NCI-H748 (cell line): ENCODE measurements around the gene PDPR.
A peak's percentile ranks its signal among the peaks of the same experiment; 100 is the strongest.
"Not testable (repeated sequence)": the region's sequence is repeated elsewhere in the genome, so short reads cannot be mapped to it uniquely, and the experiment has no call there.

ENCODE experiments used
- DNase-seq: peaks from one replicate; lab custom pipeline; 2025; ENCODE audit not compliant: unreplicated experiment; lab: John Stamatoyannopoulos, UW

PDPR gene

GRCh38 chr16:70113982-70114826 is at the start of gene PDPR:
PDPR (plus strand) TSS chr16:70114332; CDS start chr16:70120493, 6,161 bp downstream.
- DNase-seq = peak; percentile 68

GRCh38 chr16:70064841-70065370 is 49.2 kb upstream of the PDPR start:
- DNase-seq = peak; percentile 14

- not testable (repeated sequence) for DNase-seq
These were observed 48.8 kb upstream of the PDPR start for GRCh38 chr16:70065376-70065745.

GRCh38 chr16:70065746-70066658 is 48.1 kb upstream of the PDPR start:
- DNase-seq = peak; percentile 88

DNA sequence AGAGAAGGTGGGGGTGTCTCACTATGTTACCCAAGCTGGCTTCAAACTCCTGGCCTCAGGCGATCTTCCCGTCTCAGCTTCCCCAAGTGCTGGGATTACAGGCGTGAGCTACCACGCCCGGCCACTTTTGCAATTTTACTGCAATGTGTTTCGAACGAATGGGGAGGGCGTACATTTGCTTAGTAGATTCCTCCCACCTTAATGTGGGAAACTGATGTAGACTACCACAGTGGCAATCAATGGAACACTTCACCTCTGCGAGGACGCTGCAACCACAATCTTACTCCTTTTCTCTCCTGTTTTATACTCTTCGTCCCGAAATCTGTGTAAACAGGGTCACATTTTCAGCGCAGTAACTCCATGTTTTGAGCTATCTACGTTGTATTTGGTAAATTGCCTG is 47.4 kb upstream of the PDPR start:
- peak; percentile 9 for DNase-seq

- DNase-seq = not testable (repeated sequence)
These were observed 35.1 kb upstream of the PDPR start for GRCh38 chr16:70079081-70079480.

DNA sequence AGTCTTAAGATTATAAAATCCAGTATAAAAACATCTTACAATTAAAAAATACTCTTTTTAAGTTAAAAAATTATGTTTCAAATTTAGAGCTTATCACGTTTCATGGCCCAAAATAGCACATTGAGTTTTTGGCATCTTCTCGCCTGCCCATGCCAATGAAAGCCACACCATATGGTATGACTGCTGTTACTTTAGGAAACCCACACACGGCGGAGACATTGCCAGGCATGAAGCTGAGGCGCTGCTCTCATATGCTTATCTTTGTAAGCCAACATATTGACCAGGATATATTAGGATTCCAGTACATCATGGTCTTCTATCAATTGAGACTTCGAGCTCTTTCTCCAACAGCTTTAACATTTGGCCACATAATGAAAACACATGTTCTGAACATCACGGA is 32.9 kb upstream of the PDPR start:
- not testable (repeated sequence) for DNase-seq

GRCh38 chr16:70083931-70084330 is 30.2 kb upstream of the PDPR start:
- not testable (repeated sequence) for DNase-seq

DNA sequence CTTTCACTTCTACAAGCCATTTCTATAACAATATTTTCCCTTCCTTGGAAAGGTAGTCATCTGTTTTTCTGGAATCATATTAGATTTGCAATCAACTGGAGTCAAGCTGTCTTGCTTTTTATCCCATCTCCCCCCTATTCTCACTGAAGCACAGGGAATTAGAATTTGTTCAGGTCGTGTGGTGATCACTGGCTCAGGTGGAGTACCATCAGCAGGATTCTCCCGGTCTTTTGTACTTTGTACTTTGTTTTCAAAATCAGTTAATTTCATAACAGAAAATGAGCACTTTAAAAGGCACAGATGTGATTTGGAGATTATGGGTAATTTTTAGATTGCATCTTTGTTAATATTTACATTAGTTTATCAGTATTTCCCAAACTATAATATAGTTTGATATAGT is 26.0 kb upstream of the PDPR start:
- not testable (repeated sequence) for DNase-seq

DNA sequence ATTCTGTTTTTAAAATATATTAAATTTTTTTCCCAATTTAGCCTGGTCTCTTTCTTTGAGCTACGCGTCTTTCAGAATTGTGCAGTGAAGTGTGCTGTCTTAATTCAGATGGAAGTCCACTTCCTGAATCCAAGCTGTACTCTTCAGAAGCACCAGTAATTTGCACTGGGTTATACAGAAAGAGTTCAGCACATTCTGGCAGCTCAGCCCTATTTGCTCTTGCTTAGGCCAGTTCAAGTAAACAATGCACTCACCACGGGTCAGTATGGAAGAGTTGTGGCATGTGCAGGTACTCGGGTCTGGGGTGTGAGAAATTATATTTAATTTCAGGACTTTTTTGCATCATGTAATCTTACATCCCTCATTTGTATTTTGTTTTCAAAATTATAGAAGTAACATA is 25.3 kb upstream of the PDPR start:
- DNase-seq = not testable (repeated sequence)

- not testable (repeated sequence) for DNase-seq
These were observed 24.8 kb upstream of the PDPR start for GRCh38 chr16:70089289-70089688.

DNA sequence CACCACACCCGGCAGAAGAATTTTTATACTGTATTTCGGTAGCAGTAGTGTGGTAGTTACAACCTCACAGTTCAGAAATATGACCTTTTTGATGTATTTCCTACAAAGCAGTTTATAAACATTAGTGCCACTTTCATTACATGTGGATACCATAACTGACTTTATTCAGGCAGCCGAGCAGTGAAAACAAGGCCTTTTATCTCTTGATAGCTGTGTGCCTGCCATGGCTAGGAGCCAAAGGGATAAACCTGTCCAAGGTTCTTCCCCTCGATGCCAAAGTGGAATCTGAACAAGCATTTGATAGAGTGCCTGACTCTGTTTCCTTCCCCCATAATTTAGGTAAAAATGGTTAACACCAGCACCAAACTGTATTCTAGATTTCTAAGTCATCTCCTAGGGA is 23.0 kb upstream of the PDPR start:
- not testable (repeated sequence) for DNase-seq

GRCh38 chr16:70094096-70094495 is 20.0 kb upstream of the PDPR start:
- DNase-seq = not testable (repeated sequence)

DNA sequence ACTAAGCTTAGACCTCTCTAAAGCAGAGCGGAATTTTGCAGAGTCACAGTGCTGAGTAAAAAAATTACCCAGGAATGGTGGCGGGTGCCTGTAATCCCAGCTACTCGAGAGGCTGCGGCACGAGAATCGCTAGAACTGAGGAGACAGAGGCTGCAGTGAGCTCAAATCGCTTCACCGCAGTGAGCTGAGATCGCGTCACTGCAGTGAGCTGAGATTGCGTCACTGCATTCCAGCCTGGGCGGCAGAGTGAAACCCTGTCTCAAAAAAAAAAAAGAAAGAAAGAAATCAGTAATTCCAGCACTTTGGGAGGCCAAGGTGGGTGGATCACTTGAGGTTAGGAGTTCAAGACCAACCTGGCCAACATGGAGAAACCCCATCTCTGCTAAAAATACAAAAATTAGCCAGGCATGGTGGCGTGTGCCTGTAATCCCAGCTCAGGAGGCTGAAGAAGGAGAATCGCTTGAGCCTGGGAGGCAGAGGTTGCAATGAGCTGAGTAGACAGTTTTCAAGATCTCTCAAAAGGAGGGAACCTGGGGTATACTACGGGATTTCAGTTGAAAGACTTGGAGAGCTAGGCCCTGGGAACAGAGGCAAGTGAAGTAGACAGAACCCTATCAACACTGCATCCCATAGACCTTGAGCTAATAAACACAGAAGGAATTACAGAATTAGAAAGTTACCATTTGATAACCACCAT is 4.4 kb upstream of the PDPR start:
- DNase-seq = not testable (repeated sequence)

DNA sequence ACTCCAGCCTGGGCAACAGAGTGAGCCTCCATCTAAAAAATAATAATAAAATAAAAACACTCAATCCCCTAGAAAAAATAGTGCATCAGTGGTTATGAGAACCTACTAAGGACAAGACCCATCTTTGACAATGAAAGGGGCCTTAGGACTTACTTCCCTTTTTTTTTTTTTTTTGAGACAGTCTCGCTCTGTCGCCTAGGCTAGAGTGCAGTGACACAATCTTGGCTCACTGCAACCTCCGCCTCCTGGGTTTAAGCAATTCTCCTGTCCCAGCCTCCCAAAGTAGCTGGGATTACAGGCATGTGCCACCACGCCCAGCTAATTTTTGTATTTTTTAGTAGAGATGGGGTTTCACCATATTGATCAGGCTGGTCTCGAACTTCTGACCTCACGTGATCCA is 2.0 kb upstream of the PDPR start:
- DNase-seq = not testable (repeated sequence)

- not testable (repeated sequence) for DNase-seq
These were observed 542 bp upstream of the PDPR start for GRCh38 chr16:70113599-70113981.

DNA sequence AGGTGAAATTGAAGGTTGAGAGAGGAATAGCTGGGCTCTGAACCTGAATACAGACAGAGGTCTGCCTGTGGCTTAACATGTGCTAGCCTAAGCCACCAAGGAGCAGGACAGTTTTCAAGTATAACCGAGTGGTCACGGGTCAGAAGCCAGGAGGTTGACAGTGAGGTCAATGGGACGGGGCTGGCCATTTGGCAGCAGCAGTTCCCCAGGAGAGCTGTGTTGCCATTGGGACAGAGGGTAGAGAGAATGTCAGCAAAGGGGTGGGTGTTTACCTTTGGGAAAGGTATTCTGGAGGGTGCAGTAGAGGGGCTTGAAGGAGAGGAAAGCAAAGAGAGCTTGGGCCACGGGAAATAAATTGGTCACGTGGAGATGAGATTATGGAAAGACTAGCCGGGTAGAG is 4.2 kb downstream of the PDPR start:
- not testable (repeated sequence) for DNase-seq

GRCh38 chr16:70118776-70119175 is 4.6 kb downstream of the PDPR start:
- not testable (repeated sequence) for DNase-seq

- DNase-seq = not testable (repeated sequence)
These were observed 6.3 kb downstream of the PDPR start for GRCh38 chr16:70120398-70120797.

- not testable (repeated sequence) for DNase-seq
These were observed 9.7 kb downstream of the PDPR start for GRCh38 chr16:70123822-70124221.

DNA sequence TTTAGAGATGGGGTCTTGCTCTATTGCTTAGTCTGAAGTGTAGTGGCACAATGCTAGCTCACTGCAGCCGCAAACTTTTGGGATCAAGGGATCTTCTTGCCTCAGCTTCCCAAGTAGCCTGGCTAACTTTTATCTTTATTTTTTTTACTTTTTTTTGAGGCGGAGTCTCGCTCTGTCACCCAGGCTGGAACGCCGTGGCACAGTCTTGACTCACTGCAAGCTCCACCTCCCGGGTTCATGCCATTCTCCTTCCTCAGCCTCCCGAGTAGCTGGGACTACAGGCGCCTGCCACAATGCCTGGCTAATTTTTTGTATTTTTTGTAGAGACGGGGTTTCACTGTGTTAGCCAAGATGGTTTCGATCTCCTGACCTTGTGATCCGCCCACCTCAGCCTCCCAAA is 12.1 kb downstream of the PDPR start:
- not testable (repeated sequence) for DNase-seq
